Measurements from ENCODE around the gene NAA11. TPM values are rescaled to one million over a fixed set of nuclear protein-coding genes. Genes with fewer than 3 reads are reported as not detected.

The NAA11 gene
- total and polyA plus RNA-seq, 11 donors, result not detected

DNA sequence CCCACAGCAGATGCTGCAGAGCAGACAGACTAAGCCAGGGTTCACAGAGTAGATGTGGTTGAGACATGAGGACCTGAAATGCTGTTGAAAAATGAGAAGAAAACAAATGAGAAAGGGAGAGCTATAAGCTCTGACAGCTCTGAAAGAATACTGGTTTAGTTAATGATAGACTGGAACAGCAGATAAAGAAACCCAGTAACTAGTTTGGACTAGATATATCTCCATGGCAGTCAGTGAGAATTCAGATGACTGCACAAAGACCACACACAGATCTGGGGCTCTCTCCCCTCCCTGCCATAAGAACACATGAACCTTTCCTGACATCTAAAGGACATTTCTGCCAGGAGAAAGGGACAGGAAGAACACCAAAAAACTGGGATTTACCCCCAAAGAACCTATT is 8.2 kb downstream of the NAA11 start:
- intact Hi-C loops (cut with DNase I), result no loop called here
- TF ChIP-seq POLR2A (IDR thresholded peaks at IDR 0.05), result no peak
- TF ChIP-seq, protein P1, sequence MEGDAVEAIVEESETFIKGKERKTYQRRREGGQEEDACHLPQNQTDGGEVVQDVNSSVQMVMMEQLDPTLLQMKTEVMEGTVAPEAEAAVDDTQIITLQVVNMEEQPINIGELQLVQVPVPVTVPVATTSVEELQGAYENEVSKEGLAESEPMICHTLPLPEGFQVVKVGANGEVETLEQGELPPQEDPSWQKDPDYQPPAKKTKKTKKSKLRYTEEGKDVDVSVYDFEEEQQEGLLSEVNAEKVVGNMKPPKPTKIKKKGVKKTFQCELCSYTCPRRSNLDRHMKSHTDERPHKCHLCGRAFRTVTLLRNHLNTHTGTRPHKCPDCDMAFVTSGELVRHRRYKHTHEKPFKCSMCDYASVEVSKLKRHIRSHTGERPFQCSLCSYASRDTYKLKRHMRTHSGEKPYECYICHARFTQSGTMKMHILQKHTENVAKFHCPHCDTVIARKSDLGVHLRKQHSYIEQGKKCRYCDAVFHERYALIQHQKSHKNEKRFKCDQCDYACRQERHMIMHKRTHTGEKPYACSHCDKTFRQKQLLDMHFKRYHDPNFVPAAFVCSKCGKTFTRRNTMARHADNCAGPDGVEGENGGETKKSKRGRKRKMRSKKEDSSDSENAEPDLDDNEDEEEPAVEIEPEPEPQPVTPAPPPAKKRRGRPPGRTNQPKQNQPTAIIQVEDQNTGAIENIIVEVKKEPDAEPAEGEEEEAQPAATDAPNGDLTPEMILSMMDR (IDR thresholded peaks at IDR 0.05), result no peak
- no peaks in the 10 kb centered on the region for H3K36me3 ChIP-seq
- H3K4me3 ChIP-seq, result no peak overlapping the region
- H3K4me1 ChIP-seq, result no peaks in the 10 kb centered on the region
- no peaks in the 10 kb centered on the region for H3K9me3 ChIP-seq
- DNase-seq (no peak), ATAC-seq (no peak)
- H3K27ac ChIP-seq, result no peak overlapping the region
- no peaks in the 10 kb centered on the region for H3K27me3 ChIP-seq

DNA sequence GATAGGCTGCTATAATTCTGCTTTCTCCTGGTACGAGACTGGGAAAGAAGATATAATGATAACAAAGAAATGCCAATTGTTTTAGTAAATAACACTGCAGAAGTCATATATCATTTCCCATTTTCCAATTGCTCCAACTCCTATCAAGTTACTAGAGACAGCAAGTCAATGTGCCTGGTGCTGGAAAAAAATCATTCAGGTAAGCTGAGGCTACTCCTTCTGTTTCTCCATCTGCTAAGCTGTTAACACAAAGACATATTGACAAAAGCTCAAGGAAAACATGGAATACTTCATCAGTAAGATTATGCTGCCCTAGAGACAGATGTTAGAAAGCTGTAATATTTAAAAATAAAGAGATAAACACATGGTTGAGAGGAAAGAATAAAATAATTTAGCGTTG is 10.0 kb downstream of the NAA11 start:
- no peaks in the 10 kb centered on the region for H3K36me3 ChIP-seq
- H3K27me3 ChIP-seq, result no peaks in the 10 kb centered on the region
- no peak for ATAC-seq
- no peak for TF ChIP-seq POLR2A (IDR thresholded peaks at IDR 0.05)
- TF ChIP-seq, protein P1 (IDR thresholded peaks at IDR 0.05), result no peak
- no peaks in the 10 kb centered on the region for H3K9me3 ChIP-seq
- no peaks in the 10 kb centered on the region for H3K4me1 ChIP-seq
- intact Hi-C loops (cut with DNase I), result no loop called here
- no peak overlapping the region for H3K27ac ChIP-seq
- DNase-seq, result no peak
- 73 to 78% (median 76%) methylated on average over 2 of the region's 2 CpGs for WGBS, 4 donors
- H3K4me3 ChIP-seq, result no peak overlapping the region

DNA sequence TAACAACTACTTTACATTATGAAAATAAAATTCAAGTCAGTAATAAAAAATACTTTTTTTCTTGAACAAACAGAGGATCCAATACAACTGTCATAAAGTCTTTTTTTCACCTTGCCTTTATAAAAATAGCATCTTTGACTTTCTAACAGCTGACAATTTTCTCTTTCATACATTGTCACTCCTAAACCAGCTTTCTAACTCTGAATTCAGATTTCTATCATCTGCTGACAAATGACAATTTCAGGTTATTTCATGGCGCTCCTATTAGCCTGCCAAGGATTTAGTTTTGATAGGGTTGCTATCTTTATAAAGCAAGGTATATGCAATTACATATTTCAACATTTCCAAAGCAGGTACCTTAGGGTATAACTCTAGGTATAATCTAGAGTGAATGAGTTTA is 14.6 kb downstream of the NAA11 start:
- TF ChIP-seq POLR2A (IDR thresholded peaks at IDR 0.05), result no peak
- TF ChIP-seq, protein P1 (IDR thresholded peaks at IDR 0.05), result no peak
- intact Hi-C loops (cut with DNase I), result no loop called here
- 89 to 100% (median 95%) methylated on average over 1 of the region's 1 CpG for WGBS, 4 donors

DNA sequence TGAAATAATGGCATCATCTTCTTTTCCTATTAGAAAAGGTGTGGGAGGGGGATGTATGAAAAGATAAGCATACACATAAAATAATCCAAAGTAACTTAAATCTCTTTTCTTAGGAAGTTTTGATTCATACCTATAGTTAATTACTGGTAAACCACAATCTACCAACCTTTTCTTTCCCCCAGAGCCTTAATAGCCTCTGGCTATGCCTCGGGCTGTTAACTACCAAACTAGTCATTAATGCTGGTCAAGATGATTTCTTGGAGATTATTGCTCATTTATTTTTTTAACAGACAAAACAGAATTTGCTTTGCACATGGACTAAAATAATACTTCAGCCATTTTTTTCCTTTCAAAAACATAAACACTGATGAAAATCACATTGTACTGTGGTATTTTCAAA is 16.9 kb downstream of the NAA11 start:
- WGBS, 4 donors, result 88 to 91% (median 88%) methylated on average over 1 of the region's 1 CpG
- no peak for TF ChIP-seq POLR2A (IDR thresholded peaks at IDR 0.05)
- TF ChIP-seq, protein P1 (IDR thresholded peaks at IDR 0.05), result no peak
- Histone ChIP-seq H3K27me3 (no peaks in the 10 kb centered on the region), H3K27ac (no peak overlapping the region), H3K4me1 (no peaks in the 10 kb centered on the region), H3K9me3 (no peaks in the 10 kb centered on the region), H3K36me3 (no peaks in the 10 kb centered on the region), H3K4me3 (no peak overlapping the region)
- DNase-seq, result no peak
- no peak for ATAC-seq
- intact Hi-C loops (cut with DNase I), result no loop called here

More for the DNA sequence above, 14.6 kb downstream of the NAA11 start:
- no peaks in the 10 kb centered on the region for H3K27me3 ChIP-seq
- no peaks in the 10 kb centered on the region for H3K4me1 ChIP-seq
- no peak for ATAC-seq
- H3K4me3 ChIP-seq, result no peak overlapping the region
- no peaks in the 10 kb centered on the region for H3K36me3 ChIP-seq
- no peak for DNase-seq
- no peaks in the 10 kb centered on the region for H3K9me3 ChIP-seq
- no peak overlapping the region for H3K27ac ChIP-seq
